SJCRH30 (cell line): ENCODE measurements around the gene EIF1AY. TPM values are rescaled to one million over a fixed set of nuclear protein-coding genes. Genes with fewer than 3 reads are reported as not detected.
"Not testable (repeated sequence)": the region's sequence is repeated elsewhere in the genome, so short reads cannot be mapped to it uniquely, and the experiment has no call there.

Experiments used
- DNase-seq, 2 experiments: peaks; one replicate each; pipeline ENCODE4 v3.0.0-alpha.2; 2015 to 2020
- H3K27ac ChIP-seq: fragments of 250-450 bp; sonication (Bioruptor Pico); 2 replicates; pipeline ENCODE4 v1.5.1; 2020; ENCODE audit warnings: mild to moderate bottlenecking, moderate library complexity
- H3K27me3 ChIP-seq: fragments of 250-450 bp; sonication (Bioruptor Pico); 2 replicates; pipeline ENCODE4 v1.5.1; 2020; ENCODE audit warnings: mild to moderate bottlenecking, moderate library complexity
- H3K36me3 ChIP-seq: fragments of 250-450 bp; sonication (Bioruptor Pico); 2 replicates; pipeline ENCODE4 v1.5.1; 2020; ENCODE audit warnings: mild to moderate bottlenecking, moderate library complexity
- H3K4me1 ChIP-seq: fragments of 250-450 bp; sonication (Bioruptor Pico); 2 replicates; pipeline ENCODE4 v1.5.1; 2020; ENCODE audit warnings: mild to moderate bottlenecking, moderate library complexity
- H3K4me3 ChIP-seq: fragments of 250-450 bp; sonication (Bioruptor Pico); 2 replicates; pipeline ENCODE4 v1.5.1; 2020; ENCODE audit warnings: mild to moderate bottlenecking, moderate library complexity
- H3K9me3 ChIP-seq: fragments of 250-450 bp; sonication (Bioruptor Pico); replicated peaks from 2 replicates; pipeline ENCODE4 v1.5.1; 2020; ENCODE audit warnings: mild to moderate bottlenecking, moderate library complexity
- total RNA-seq: library from RNA; depleted of rRNA; stranded (reverse); fragments of >200 nt; shearing (Covaris generic); gene quantifications from 2 replicates; pipeline ENCODE4 v1.2.3, GENCODE V29; 2014; rRNA removed

The EIF1AY gene, protein sequence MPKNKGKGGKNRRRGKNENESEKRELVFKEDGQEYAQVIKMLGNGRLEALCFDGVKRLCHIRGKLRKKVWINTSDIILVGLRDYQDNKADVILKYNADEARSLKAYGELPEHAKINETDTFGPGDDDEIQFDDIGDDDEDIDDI
- not detected in 2 replicates for total RNA-seq

- no peaks in the 10 kb centered on the region for H3K4me1 ChIP-seq
- no peak for DNase-seq
- no peak within 1 kb of the TSS for H3K4me3 ChIP-seq
- no peak within 1 kb of the TSS for H3K27ac ChIP-seq
- no peaks in the 10 kb centered on the region for H3K9me3 ChIP-seq
- H3K27me3 ChIP-seq: no peaks in the 10 kb centered on the region
- no peaks in the 10 kb centered on the region for H3K36me3 ChIP-seq
Measured at GRCh38 chrY:20575531-20576121, at the start of gene EIF1AY. Gene EIF1AY, plus strand, starts transcription at chrY:20575776. Its CDS starts 96 bp downstream, at chrY:20575872.

- no peak overlapping the region for H3K27ac ChIP-seq
- no peak for DNase-seq
- no peaks in the 10 kb centered on the region for H3K9me3 ChIP-seq
- H3K27me3 ChIP-seq: no peaks in the 10 kb centered on the region
- no peaks in the 10 kb centered on the region for H3K4me1 ChIP-seq
- H3K36me3 ChIP-seq: no peaks in the 10 kb centered on the region
- no peak overlapping the region for H3K4me3 ChIP-seq
Measured at GRCh38 chrY:20528435-20528834, 47.1 kb upstream of the EIF1AY start.

GRCh38 chrY:20538186-20538585, 37.4 kb upstream of the EIF1AY start:
- no peaks in the 10 kb centered on the region for H3K27me3 ChIP-seq
- H3K4me1 ChIP-seq: no peaks in the 10 kb centered on the region
- H3K36me3 ChIP-seq: no peaks in the 10 kb centered on the region
- H3K27ac ChIP-seq: no peak overlapping the region
- DNase-seq: no peak
- H3K4me3 ChIP-seq: no peak overlapping the region
- no peaks in the 10 kb centered on the region for H3K9me3 ChIP-seq

DNA sequence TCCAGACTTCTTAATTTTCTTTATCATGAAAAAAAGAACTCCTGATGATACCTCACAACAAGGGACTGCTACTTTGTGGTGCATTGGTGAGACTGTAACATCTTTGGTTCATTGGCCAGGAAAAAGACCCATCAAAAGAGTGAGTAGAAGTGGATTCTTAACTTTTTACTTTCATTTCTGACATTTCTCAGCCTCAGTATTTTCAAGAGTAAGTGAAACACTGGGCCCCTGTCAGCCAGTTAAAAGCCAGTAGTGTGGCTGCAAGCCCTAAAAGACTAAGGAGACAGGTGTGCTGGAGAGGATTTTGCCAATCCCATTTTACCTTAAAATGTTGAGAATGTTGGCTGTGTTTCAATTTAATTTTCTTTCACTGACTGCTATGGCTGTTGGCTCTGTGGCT, 36.6 kb upstream of the EIF1AY start:
- H3K9me3 ChIP-seq: no peaks in the 10 kb centered on the region

GRCh38 chrY:20544451-20544960, 31.1 kb upstream of the EIF1AY start:
- H3K4me3 ChIP-seq: no peak overlapping the region
- H3K9me3 ChIP-seq: no peaks in the 10 kb centered on the region
- H3K4me1 ChIP-seq: no peaks in the 10 kb centered on the region
- H3K36me3 ChIP-seq: no peaks in the 10 kb centered on the region
- DNase-seq: no peak
- H3K27me3 ChIP-seq: no peaks in the 10 kb centered on the region
- H3K27ac ChIP-seq: no peak overlapping the region

More for the DNA sequence above, 36.6 kb upstream of the EIF1AY start:
- no peaks in the 10 kb centered on the region for H3K27me3 ChIP-seq
- no peak overlapping the region for H3K4me3 ChIP-seq
- no peak for DNase-seq
- H3K27ac ChIP-seq: no peak overlapping the region
- no peaks in the 10 kb centered on the region for H3K4me1 ChIP-seq
- no peaks in the 10 kb centered on the region for H3K36me3 ChIP-seq

GRCh38 chrY:20546071-20546470, 29.5 kb upstream of the EIF1AY start:
- DNase-seq: no peak
- no peaks in the 10 kb centered on the region for H3K4me1 ChIP-seq

GRCh38 chrY:20549289-20549688, 26.3 kb upstream of the EIF1AY start:
- no peak for DNase-seq
- Histone ChIP-seq H3K4me1 (no peaks in the 10 kb centered on the region), H3K36me3 (no peaks in the 10 kb centered on the region), H3K27me3 (no peaks in the 10 kb centered on the region), H3K27ac (no peak overlapping the region), H3K9me3 (no peaks in the 10 kb centered on the region), H3K4me3 (no peak overlapping the region)

More at GRCh38 chrY:20546071-20546470, 29.5 kb upstream of the EIF1AY start:
- H3K36me3 ChIP-seq: no peaks in the 10 kb centered on the region
- no peaks in the 10 kb centered on the region for H3K9me3 ChIP-seq
- H3K27me3 ChIP-seq: no peaks in the 10 kb centered on the region
- no peak overlapping the region for H3K4me3 ChIP-seq
- no peak overlapping the region for H3K27ac ChIP-seq

- no peaks in the 10 kb centered on the region for H3K27me3 ChIP-seq
- DNase-seq: no peak
- H3K4me3 ChIP-seq: no peak overlapping the region
- no peaks in the 10 kb centered on the region for H3K4me1 ChIP-seq
- no peak overlapping the region for H3K27ac ChIP-seq
- no peaks in the 10 kb centered on the region for H3K9me3 ChIP-seq
- no peaks in the 10 kb centered on the region for H3K36me3 ChIP-seq
Measured at GRCh38 chrY:20551840-20552239, 23.7 kb upstream of the EIF1AY start.

- not testable (repeated sequence) for H3K36me3 ChIP-seq, H3K4me3 ChIP-seq, H3K4me1 ChIP-seq, H3K27me3 ChIP-seq, H3K27ac ChIP-seq, H3K9me3 ChIP-seq, DNase-seq
Measured at GRCh38 chrY:20552764-20553323, 22.7 kb upstream of the EIF1AY start.

DNA sequence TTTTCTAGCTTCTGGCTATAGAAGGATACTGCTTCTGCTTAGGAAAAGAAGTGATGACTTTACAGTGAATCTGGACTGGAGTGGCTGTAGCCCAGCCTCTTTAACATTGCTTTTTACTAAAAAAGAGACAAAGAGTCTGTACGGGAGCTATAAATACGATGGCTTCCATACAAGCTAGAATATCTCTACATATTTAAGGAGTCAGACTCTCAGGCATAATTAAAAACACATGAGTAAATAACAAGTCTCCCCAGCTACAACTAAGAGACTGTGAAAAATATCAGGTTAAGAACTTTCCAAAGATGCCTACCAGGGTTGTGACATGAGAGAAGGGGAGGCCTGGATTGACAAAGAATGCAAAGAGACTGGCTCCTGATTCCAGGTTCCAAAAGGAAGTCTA, 19.8 kb upstream of the EIF1AY start:
- Histone ChIP-seq H3K4me1 (no peaks in the 10 kb centered on the region), H3K4me3 (no peak overlapping the region), H3K36me3 (no peaks in the 10 kb centered on the region), H3K27me3 (no peaks in the 10 kb centered on the region), H3K9me3 (no peaks in the 10 kb centered on the region), H3K27ac (no peak overlapping the region)
- no peak for DNase-seq

- no peaks in the 10 kb centered on the region for H3K27me3 ChIP-seq
- no peaks in the 10 kb centered on the region for H3K4me1 ChIP-seq
- no peak for DNase-seq
- no peaks in the 10 kb centered on the region for H3K9me3 ChIP-seq
- H3K4me3 ChIP-seq: no peak overlapping the region
- H3K36me3 ChIP-seq: no peaks in the 10 kb centered on the region
- no peak overlapping the region for H3K27ac ChIP-seq
Measured at GRCh38 chrY:20558677-20559076, 16.9 kb upstream of the EIF1AY start.

DNA sequence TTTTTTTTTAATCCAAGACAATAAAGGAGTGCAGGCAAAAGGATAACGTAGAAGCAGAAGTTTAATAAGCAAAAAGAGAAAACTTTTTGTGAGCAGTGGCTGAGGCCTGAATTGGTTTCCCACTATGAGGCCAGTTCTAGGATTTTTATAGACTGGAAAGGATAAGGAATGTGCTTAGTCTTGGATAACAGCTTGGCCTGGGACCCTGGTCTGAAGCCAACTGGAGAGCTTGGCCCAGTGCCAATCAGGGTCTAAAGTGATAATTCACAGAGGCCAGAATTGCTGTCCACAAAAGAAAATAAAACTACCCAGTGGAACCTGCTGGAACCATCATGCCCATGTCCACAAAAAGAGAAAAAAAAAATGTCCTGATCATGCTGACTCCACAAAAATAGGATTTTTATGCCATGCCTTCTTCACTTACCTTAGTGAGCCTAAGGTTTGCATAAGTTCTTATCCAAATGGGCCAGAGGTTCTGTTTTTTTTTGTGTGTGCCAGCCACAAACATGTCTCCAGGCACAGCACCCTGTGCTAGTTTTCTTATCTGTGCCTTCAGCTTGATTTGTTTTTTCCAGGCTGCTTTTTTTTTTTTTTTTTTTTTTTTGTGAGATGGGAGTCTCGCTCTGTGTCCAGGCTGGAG, 15.6 kb upstream of the EIF1AY start:
- no peak overlapping the region for H3K4me3 ChIP-seq
- DNase-seq: no peak
- no peak overlapping the region for H3K27ac ChIP-seq
- no peaks in the 10 kb centered on the region for H3K36me3 ChIP-seq
- H3K4me1 ChIP-seq: no peaks in the 10 kb centered on the region
- H3K9me3 ChIP-seq: no peaks in the 10 kb centered on the region
- no peaks in the 10 kb centered on the region for H3K27me3 ChIP-seq

DNA sequence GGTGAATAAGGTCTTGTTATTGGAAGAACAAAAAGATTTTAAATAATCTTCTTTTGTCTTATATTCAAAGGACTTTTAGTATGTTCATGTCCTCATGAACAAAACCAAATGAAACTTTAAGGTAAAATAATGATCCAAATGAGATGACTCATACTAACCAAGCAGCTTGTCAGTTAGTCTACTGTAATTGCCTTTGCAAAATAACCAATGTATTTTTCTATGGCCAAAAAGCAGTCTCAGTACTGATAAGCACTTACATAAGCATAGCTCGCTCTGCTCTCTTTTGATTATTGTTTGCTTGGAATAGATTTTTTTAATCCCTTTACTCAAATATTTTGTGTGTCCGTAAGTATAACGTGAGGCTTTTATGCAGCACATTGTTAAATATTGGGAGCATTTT, 4.3 kb upstream of the EIF1AY start:
- no peak for DNase-seq
- no peaks in the 10 kb centered on the region for H3K4me1 ChIP-seq
- no peaks in the 10 kb centered on the region for H3K27me3 ChIP-seq
- no peaks in the 10 kb centered on the region for H3K9me3 ChIP-seq
- no peak overlapping the region for H3K4me3 ChIP-seq
- H3K36me3 ChIP-seq: no peaks in the 10 kb centered on the region
- H3K27ac ChIP-seq: no peak overlapping the region

DNA sequence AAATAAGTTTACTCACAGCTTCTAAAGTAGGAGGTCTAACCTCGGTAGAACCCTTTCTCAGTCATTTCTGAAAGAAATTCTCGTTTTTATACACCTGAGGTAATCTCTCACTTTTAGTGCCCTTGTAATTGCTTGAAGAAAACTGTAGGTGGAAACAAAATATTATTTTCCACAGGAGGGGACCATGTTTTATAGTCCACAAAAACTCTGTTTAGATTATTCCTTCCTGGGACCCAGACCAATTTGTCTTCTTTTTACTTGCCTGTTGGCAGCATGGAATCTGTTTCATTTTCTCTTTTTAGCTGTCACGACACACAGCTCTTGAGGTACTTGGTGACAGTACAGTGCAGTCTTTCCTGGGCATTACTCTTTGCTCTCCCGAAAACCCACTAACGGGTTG, 930 bp downstream of the EIF1AY start:
- H3K9me3 ChIP-seq: no peaks in the 10 kb centered on the region
- H3K4me1 ChIP-seq: no peaks in the 10 kb centered on the region
- no peak for DNase-seq
- no peaks in the 10 kb centered on the region for H3K27me3 ChIP-seq
- H3K4me3 ChIP-seq: no peak overlapping the region
- no peak overlapping the region for H3K27ac ChIP-seq
- no peaks in the 10 kb centered on the region for H3K36me3 ChIP-seq

DNA sequence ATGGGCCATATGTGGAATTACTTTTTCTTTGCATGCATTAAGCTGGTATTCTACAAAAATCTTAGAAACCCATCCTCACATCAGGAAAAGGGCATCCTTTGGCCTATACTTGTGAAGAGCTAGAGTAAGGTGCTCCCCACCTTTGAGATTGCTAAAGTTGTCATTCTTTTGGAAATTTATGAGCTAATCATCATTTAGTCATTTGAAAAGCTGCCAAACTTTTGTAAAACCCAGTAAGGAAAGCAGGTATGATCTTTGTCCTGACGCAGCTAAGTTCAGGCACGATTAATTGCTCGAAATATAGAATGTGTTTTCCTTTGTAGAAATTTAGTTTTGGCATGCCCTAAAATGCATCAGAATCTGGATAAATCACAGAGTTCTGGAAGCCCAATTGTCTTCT, 2.6 kb downstream of the EIF1AY start:
- Histone ChIP-seq H3K4me3 (no peak overlapping the region), H3K36me3 (no peaks in the 10 kb centered on the region), H3K27ac (no peak overlapping the region), H3K27me3 (no peaks in the 10 kb centered on the region), H3K4me1 (no peaks in the 10 kb centered on the region), H3K9me3 (no peaks in the 10 kb centered on the region)
- no peak for DNase-seq
